Adrenal gland (tissue), 12 donors: ENCODE measurements around the gene PLD3. TPM values are rescaled to one million over a fixed set of nuclear protein-coding genes. Genes with fewer than 3 reads are reported as not detected.

Experiments used
- DNase-seq, 7 donors: peaks; one replicate each; pipeline ENCODE4 v3.0.0-alpha.2; 2019 to 2020
- H3K27ac ChIP-seq, 5 donors: fragments of 200-600 bp; sonication (generic) in 4 of 5; 1 replicate in 3 of 5; 2 replicates in 2 of 5; pipeline versions ENCODE4 v1.5.1 to v1.8.0; 2016 to 2020; ENCODE audit warnings: mild to moderate bottlenecking in 1 of 5
- H3K27me3 ChIP-seq: fragments of 200-600 bp; 2 replicates; pipeline ENCODE4 v1.8.0; 2021
- H3K36me3 ChIP-seq, 2 donors: fragments of 200-600 bp; replicated peaks in 1 of 2; 1 replicate in 1 of 2; 2 replicates in 1 of 2; pipeline versions ENCODE4 v1.5.1 to v1.8.0; 2018 to 2022
- H3K4me1 ChIP-seq, 2 donors: fragments of 200-600 bp; replicated peaks in 1 of 2; 1 replicate in 1 of 2; 2 replicates in 1 of 2; pipeline versions ENCODE4 v1.5.1 to v1.8.0; 2018 to 2021
- H3K4me3 ChIP-seq, 4 donors: fragments of 200-600 bp; sonication (generic) in 3 of 4; one replicate each; pipeline ENCODE4 v1.5.1; 2016 to 2018
- H3K9me3 ChIP-seq, 3 donors: fragments of 200-600 bp; sonication (generic) in 1 of 3; replicated peaks in 1 of 3; 1 replicate in 2 of 3; 2 replicates in 1 of 3; pipeline versions ENCODE4 v1.5.1 to v1.8.0; 2016 to 2021
- CTCF ChIP-seq, 6 experiments: fragments of 450-650 bp in 4 of 6; fragments of 200-600 bp in 2 of 6; sonication (generic) in 1 of 6; IDR thresholded peaks; 1 replicate in 5 of 6; 2 replicates in 1 of 6; pipeline versions ENCODE4 v1.5.1 to v1.8.0; 2016 to 2021; ENCODE audit warnings: antibody characterized with exemption in 6 of 6, mild to moderate bottlenecking in 2 of 6, moderate library complexity in 1 of 6
- POLR2A ChIP-seq, 2 donors: fragments of 450-650 bp; IDR thresholded peaks; one replicate each; pipeline ENCODE4 v1.6.1; 2017; ENCODE audit warnings: antibody characterized with exemption in 2 of 2, mild to moderate bottlenecking in 2 of 2, moderate library complexity in 1 of 2
- WGBS, 4 donors: extraction: QIAGEN DNeasy Blood & Tissue Kit in 2 of 4; methylation state at CpG; one replicate each; pipeline versions ENCODE4 v1.1.5 to v1.1.7; 2013 to 2017; 5-methylcytosine and 5-hydroxymethylcytosine counted together
- intact Hi-C, 2 donors: fragments of 100-400 bp; cut with DNase I; formaldehyde crosslinking; loops; one replicate each; pipeline versions ENCODE4 v1.14.1 to v1.15.0; 2022 to 2023
- polyA plus RNA-seq, 3 donors: library from polyadenylated mRNA; stranded (reverse); fragments of 200-250 nt in 2 of 3; fragments of 350-450 nt in 1 of 3; fragmentation: Illumina TruSeq in 1 of 3; extraction: RNeasy Lipid Tissue Mini Kit (QIAGEN cat#74804) in 1 of 3; gene quantifications; one replicate each; pipeline ENCODE4 v1.2.3, GENCODE V29; 2013 to 2014
- total RNA-seq, 9 donors: library from RNA; depleted of rRNA in 4 of 9; stranded (reverse); fragments of >200 nt in 4 of 9; fragments of 120-200 nt in 1 of 9; fragmentation: NEBNext Ultra II Directional in 1 of 9; extraction: Animal tissue kit (Norgen Biotek cat#: 25700) in 1 of 9; gene quantifications; one replicate each; pipeline versions ENCODE4 v1.1.0 to v1.2.4, GENCODE V29; 2013 to 2023
- donor health status: healthy with polysubstance abuse.
- donor health status: Bipolar disorder and iron deficiency.
- donor health status: DM: yes; HTN: yes; CAD: no.
- donor health status: DM: no; HTN: no; CAD: no.
- donor health status: DM: no; HTN: no; CAD: no.
- donor health status: DM: yes; HTN: yes; CAD: no.

Gene PLD3
- total and polyA plus RNA-seq, 12 donors = 170 to 1,019 (median 415) TPM

- Histone ChIP-seq H3K27me3 (no peaks in the 10 kb centered on the region), H3K4me3 (no peak overlapping the region), H3K27ac (peak overlapping the region in 1 of 5 donors; percentile 37), H3K9me3 (no peaks in the 10 kb centered on the region), H3K36me3 (peaks cover 0 to 7% of the 10 kb centered on the region in 2 donors), H3K4me1 (peaks cover 0 to 10% of the 10 kb centered on the region in 2 donors)
- DNase-seq = peak in 2 of 7 donors; percentile 30 to 50
- TF ChIP-seq CTCF (IDR thresholded peaks at IDR 0.05) (no peak), POLR2A (IDR thresholded peaks at IDR 0.05) (no peak)
- intact Hi-C loops = no loop called here
- 75 to 83% (median 79%) methylated on average over 3 to 5 of the region's 5 CpGs for WGBS, 4 donors
Measured at GRCh38 chr19:40358773-40359172, 10.3 kb downstream of the PLD3 start.

- Histone ChIP-seq H3K27me3 (no peaks in the 10 kb centered on the region), H3K27ac (peak overlapping the region in 2 of 5 donors; percentile 27 to 38), H3K9me3 (no peaks in the 10 kb centered on the region), H3K36me3 (peaks cover 0 to 7% of the 10 kb centered on the region in 2 donors), H3K4me1 (peaks cover 5 to 14% of the 10 kb centered on the region in 2 donors), H3K4me3 (no peak overlapping the region)
- intact Hi-C loops = no loop called here
- no peak for DNase-seq
- no peak for TF ChIP-seq POLR2A (IDR thresholded peaks at IDR 0.05)
- TF ChIP-seq CTCF (IDR thresholded peaks at IDR 0.05) = no peak
- 91 to 95% (median 93%) methylated on average over 13 of the region's 13 CpGs for WGBS, 4 donors
Measured at GRCh38 chr19:40360020-40360707, 11.7 kb downstream of the PLD3 start.

GRCh38 chr19:40360708-40361241 lies 12.3 kb downstream of the PLD3 start:
- H3K36me3 ChIP-seq = peaks cover 0 to 7% of the 10 kb centered on the region in 2 donors
- H3K9me3 ChIP-seq = no peaks in the 10 kb centered on the region
- no peak overlapping the region for H3K4me3 ChIP-seq
- intact Hi-C loops = no loop called here
- H3K27me3 ChIP-seq = no peaks in the 10 kb centered on the region
- peak in 5 of 7 donors; percentile 39 to 64 (median 57) for DNase-seq
- no peak for TF ChIP-seq CTCF (IDR thresholded peaks at IDR 0.05)
- TF ChIP-seq POLR2A (IDR thresholded peaks at IDR 0.05) = no peak
- peak overlapping the region in 2 of 5 donors; percentile 27 to 38 for H3K27ac ChIP-seq
- peaks cover 6 to 16% of the 10 kb centered on the region in 2 donors for H3K4me1 ChIP-seq
- WGBS, 4 donors = 71 to 82% (median 78%) methylated on average over 10 to 12 of the region's 12 CpGs

- H3K27ac ChIP-seq = no peak overlapping the region
- intact Hi-C loops = no loop called here
- 89 to 96% (median 93%) methylated on average over 3 of the region's 3 CpGs for WGBS, 4 donors
- no peaks in the 10 kb centered on the region for H3K27me3 ChIP-seq
- peaks cover 0 to 13% of the 10 kb centered on the region in 2 donors for H3K36me3 ChIP-seq
- H3K9me3 ChIP-seq = no peaks in the 10 kb centered on the region
- H3K4me3 ChIP-seq = no peak overlapping the region
- no peak for DNase-seq
- peaks cover 6 to 22% of the 10 kb centered on the region in 2 donors for H3K4me1 ChIP-seq
- no peak for TF ChIP-seq CTCF (IDR thresholded peaks at IDR 0.05)
- TF ChIP-seq POLR2A (IDR thresholded peaks at IDR 0.05) = no peak
Measured at GRCh38 chr19:40362160-40362559, 13.7 kb downstream of the PLD3 start.
